OCI-LY1 (cell line): ENCODE results near the gene ATP13A5.

ENCODE experiments used
- CTCF ChIP-seq: fragments of 200-600 bp; sonication (generic), shearing (Covaris generic); IDR thresholded peaks from 2 replicates; pipeline ENCODE4 v1.5.1; 2017; ENCODE audit warnings: mild to moderate bottlenecking, antibody characterized with exemption, low read length, moderate library complexity, mixed read lengths
- EZH2 ChIP-seq: fragments of 200-600 bp; sonication (generic), shearing (Covaris generic); IDR thresholded peaks from 2 replicates; pipeline ENCODE4 v1.8.0; 2017; ENCODE audit warnings: borderline replicate concordance, mixed run types, mild to moderate bottlenecking, antibody characterized with exemption, low read length, moderate library complexity, mixed read lengths

- no peak for TF ChIP-seq CTCF
- no peak for TF ChIP-seq EZH2
These were observed 29.9 kb downstream of the ATP13A5 start for GRCh38 chr3:193348686-193349085.
